Hematopoietic multipotent progenitor cell treated with erythropoietin and hydrocortisone succinate and interleukin-3 and kit ligand, for 8 days (in vitro differentiated cells): ENCODE data around the gene PKNOX2.

Experiments used
- DNase-seq: peaks from one replicate; pipeline ENCODE4 v3.0.0-alpha.2; 2015

Gene PKNOX2

GRCh38 chr11:125264100-125265022 is 99.8 kb downstream of the PKNOX2 start:
- no peak for DNase-seq

GRCh38 chr11:125267548-125267947 is 103.0 kb downstream of the PKNOX2 start:
- no peak for DNase-seq

GRCh38 chr11:125268611-125269010 is 104.1 kb downstream of the PKNOX2 start:
- DNase-seq, result no peak

GRCh38 chr11:125270106-125270505 is 105.6 kb downstream of the PKNOX2 start:
- no peak for DNase-seq

DNA sequence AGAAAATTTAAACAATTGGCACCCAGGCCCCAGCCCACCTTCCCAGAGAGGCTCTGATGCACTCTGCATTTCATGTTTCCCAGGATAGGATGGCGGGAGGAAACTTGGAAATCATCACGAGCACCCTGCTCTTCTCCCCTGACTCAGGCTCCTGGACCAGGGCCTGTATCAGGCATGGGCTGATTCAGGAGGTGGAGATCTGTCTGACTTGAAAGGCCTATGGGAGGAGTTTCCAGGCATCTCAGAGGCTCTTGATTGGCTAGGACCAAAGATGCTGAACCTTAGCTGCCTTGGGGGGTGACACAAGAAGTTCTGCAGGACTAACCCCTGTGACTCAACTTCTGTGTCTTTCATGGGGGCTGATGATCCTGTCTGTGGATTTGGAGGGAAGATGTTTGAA is 106.2 kb downstream of the PKNOX2 start:
- no peak for DNase-seq

GRCh38 chr11:125271483-125272091 is 107.0 kb downstream of the PKNOX2 start:
- DNase-seq, result no peak

DNA sequence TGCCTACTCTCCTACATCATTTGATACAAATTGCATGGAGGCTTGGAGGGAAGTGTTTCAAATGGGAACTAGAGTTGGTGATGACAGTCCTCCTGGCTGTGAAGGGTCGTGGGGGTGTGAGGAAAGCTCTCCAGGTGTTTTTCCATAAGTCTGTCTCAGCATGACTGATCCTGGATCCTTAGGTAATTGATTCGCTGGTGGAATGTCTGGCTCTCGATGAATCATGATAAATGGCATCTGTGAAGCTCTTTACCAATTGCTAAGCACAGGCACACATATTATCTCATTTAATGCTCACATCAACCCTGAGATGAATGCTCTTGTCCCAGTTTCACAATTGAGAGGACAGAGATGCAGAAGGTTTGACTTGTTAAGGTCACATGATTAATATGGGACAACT is 107.5 kb downstream of the PKNOX2 start:
- DNase-seq, result no peak

DNA sequence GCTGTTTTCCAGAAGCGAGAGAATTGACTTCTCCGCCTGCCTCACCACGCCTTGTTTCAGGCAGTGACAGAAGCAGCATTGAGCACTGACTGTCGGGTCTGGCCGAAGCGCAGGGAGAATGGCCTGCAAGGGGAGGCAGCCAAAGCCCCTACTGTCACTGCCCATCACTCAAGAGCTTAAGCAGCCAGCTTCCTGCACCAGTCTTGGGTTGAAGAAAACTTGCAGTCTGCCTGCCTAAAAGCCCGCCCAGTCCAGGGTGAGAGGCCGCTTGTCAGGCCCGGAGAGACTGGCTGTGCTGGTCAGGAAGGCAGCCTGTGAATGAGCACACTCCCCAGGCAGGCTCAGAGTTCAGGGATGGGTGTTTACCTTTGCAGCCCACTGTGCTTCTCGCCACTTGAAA is 108.3 kb downstream of the PKNOX2 start:
- DNase-seq, result no peak

GRCh38 chr11:125273519-125274000 is 109.0 kb downstream of the PKNOX2 start:
- no peak for DNase-seq

GRCh38 chr11:125274309-125274708 is 109.8 kb downstream of the PKNOX2 start:
- no peak for DNase-seq

- DNase-seq, result no peak
Measured at GRCh38 chr11:125274774-125275173, 110.2 kb downstream of the PKNOX2 start.

DNA sequence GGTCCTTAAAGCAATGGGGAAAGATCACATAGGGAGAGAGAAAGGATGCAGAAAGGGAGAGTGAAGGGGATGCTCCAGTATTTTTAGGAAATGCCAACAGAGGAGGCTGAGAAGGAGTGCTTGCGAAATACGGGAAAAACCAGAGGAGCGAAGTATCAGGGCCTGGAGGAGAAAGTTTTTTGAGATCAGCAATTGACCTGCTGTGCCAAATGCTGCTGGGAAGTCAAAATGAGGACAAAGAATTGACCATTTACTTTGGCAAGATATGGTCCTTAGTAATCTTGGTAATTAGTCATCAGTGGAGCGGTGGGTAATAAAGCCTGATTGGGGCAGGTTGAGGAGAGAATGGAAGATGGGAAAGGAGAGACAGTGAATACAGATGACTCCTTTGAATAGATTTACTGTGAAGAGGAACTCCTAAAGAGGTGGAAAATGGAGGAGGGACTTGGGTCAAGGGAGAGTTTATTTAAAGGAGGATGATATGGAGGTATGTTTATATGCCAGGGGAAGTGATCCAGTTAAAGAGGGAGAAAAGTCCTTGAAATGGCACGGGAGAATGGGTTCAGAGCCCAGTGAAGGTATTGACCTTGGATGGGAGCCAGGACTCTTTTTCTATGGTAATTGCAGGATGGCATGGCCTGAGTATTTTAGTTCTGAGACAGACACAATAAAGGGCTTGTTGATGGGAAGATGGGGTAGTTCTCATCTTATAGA is 111.5 kb downstream of the PKNOX2 start:
- no peak for DNase-seq

GRCh38 chr11:125276619-125276976 is 112.0 kb downstream of the PKNOX2 start:
- DNase-seq, result no peak

DNA sequence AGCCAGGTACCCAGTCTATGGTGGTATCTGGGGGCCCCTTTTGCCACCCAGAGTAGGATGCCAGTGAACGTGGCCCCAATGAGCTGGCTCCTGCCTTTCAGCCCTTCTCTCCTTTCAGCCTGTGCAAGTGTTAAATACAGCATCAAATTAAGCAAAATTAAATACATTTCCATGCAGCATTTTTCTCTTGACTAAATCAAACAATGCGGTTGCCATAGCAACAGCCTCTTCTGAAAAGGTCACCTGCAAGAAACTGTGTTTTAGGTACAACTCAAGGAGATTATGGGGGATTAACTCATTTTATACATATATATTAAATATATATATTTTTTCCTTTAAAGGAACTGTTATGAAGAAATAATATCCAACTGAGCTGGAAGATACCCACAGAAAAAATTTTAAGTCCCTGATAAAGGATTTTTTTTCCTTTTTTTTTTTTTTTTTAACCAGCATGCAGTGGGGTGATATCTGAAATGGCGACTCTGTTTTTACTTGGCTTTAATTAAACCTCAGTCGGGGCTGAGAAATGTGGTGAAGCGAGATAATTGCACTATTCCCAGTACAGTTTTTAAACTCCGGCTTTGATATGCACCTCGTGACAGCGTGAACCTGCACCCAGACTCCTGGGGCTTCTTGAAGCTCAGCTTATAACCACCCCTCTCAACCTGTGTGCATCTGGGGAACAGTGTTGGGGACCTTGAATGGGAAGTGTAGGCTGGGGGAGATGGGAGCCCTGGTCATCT is 115.3 kb downstream of the PKNOX2 start:
- DNase-seq, result no peak

DNA sequence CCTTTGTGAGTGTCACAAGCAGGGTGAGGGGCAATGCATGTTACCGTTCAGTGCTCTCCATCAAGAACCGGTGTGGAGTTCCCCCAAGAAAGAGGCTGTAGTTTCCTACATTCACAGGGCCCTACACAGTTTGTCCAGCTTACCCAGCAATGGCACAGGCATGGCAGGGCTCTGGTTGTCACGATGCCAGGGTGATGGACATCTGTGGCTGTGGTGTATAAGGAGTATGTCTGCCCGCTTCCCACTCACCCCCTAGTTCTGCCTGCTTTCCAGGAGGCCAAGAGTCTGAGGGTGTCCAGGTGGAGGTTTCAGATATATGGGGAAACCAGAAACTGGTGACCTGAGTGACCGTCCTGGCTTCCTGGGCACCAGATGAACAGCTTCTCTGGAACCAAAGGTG is 116.1 kb downstream of the PKNOX2 start:
- DNase-seq, result no peak

DNA sequence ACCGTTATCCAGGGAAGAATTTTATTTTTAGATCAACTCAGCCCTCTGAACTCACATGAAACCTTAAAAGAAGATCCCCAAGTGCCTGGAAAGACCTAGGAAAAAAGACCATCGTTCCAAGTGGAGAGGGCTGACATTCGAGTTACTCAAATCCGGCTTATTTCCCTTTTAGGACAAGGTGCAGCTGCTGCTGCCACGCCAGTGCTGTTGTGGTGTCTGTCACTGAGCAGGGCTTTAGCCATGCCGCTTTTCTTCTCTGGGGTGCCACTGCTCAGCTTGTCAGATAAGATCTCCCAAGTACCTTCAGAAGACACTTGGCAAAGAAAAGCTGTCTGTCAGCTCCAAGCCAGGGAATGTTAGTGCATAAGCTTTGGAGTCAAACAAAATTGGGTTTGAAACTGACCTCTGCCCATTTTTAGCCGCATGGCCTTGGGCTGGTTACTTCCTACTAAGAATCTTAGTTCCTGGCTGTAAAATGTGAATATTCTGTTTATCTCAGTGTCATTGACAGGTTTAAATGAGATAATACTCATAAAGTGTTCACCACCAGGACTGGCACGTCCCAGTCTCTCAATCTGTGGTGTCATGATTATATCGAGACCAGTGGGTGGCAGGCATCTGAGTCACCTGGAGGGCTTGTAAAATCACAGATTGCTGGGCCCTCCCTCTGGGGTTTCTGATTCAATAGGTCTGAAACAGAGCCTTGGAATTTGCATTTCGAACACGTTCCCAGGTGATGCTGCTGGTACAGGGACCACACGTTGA is 117.5 kb downstream of the PKNOX2 start:
- no peak for DNase-seq

DNA sequence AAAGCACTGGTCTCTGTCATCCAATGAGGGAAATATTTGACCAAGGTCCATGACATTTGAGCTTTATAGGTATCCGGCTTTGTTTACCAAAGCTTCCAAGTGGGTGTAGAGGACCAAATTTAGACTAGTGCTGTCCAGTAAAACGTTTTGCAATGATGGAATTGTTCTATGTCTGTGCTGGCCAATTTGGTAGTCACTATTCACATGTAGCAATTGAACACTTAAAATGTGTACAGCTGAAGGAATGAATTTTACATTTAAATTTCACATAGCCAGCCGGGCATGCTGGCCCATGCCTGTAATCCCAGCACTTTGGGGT is 118.0 kb downstream of the PKNOX2 start:
- no peak for DNase-seq

DNA sequence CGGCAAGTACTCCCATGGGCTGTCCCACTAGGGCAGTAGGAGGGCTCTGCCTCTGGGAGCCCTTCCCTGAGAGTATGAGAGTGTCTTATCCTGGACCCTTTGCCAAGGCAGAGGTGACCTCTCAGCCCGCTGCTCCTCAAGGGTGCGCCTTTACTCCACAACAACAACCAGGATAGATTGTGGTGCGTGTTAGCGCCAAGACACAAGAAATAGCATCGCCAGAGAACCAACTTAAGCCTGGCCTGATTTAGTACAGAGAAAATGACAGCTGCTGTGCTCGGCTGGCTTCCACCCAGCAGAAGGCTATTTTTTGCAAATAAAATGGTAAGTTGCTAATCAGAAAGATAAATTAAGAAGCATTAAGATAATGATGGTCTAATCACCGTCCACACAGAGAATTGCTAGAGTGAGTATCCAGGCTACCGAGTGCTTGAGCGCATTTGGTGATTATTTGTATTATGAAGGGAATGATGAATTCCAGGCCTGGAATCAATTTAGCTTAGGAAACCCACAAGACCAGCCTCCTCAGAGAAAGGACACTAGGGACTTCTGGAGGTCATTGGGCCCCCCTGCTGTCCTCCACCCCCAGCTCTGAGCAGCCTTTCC is 119.8 kb downstream of the PKNOX2 start:
- no peak for DNase-seq

GRCh38 chr11:125285844-125286243 is 121.3 kb downstream of the PKNOX2 start:
- no peak for DNase-seq

DNA sequence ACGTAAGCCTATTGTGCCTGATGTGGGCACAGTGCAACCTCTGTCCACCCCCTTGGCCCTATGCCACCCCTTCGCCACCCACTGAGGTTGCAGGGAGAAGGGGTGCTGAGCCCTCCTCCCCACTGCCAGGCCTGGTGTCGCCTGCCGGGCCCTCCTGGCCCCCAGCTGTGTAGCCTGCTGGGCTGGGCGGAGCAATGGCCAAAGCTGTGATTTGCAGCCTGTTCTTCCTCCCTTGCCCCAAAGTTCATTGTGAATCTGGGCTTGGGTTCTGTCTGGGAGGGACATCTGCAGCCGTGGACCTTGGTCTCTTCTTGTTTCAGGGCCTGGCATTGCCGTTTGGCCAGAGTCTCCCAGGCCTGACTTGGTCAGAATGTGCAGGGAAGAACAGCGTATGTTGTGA is 121.9 kb downstream of the PKNOX2 start:
- DNase-seq, result no peak

DNA sequence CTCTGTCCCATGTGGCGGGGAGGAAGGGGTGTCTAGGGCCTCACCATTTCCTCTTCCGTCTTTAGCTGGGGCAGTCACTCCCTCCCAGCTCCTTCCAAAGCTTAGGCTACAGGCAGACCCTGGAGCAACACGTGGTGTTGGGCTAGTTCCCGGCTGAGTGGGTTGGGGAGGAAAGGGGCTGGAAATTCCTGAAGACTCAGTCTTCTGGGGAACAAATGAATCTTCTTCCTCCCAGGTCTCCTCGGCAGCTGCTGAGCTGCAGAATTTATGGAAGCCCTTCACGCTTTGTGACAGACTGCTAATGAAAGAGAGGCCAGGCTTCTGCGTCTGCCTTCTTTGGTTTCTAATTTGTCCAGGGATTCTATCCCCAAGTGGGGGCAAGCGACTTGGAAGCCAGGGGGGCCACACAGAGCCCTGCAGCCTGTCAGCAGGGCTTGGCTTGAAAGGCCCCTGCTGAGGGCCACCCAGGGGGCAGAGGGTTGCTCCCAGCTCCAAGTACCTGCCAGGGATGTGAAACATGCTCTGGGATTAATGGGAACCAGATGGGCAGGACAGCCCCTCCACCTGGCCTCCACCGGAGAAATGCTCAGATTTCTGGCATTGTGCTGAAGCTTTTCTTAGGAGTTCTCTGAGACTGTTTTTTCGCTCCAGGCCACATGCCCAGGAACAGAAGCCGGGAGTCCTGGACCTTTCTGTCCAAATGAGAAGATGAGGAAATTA is 123.1 kb downstream of the PKNOX2 start:
- no peak for DNase-seq
